Epithelial cell of esophagus (primary cell): ENCODE results near the gene SLC43A2.

Experiments used
- DNase-seq: peaks from one replicate; pipeline ENCODE4 v3.0.0; 2010; ENCODE audit warnings: low read depth
- H3K4me3 ChIP-seq: 2 replicates; pipeline ENCODE4 v1.5.1; 2011; ENCODE audit warnings: mild to moderate bottlenecking, low read length, control low read depth
- TF ChIP-seq, protein P1 (sequence below): IDR thresholded peaks from 2 replicates; pipeline ENCODE4 v1.5.1; 2011; ENCODE audit warnings: low read depth, mild to moderate bottlenecking, low read length, control low read depth, inconsistent platforms; ENCODE audit not compliant: insufficient read depth; ENCODE audit errors: missing control alignments

SLC43A2 gene

DNA sequence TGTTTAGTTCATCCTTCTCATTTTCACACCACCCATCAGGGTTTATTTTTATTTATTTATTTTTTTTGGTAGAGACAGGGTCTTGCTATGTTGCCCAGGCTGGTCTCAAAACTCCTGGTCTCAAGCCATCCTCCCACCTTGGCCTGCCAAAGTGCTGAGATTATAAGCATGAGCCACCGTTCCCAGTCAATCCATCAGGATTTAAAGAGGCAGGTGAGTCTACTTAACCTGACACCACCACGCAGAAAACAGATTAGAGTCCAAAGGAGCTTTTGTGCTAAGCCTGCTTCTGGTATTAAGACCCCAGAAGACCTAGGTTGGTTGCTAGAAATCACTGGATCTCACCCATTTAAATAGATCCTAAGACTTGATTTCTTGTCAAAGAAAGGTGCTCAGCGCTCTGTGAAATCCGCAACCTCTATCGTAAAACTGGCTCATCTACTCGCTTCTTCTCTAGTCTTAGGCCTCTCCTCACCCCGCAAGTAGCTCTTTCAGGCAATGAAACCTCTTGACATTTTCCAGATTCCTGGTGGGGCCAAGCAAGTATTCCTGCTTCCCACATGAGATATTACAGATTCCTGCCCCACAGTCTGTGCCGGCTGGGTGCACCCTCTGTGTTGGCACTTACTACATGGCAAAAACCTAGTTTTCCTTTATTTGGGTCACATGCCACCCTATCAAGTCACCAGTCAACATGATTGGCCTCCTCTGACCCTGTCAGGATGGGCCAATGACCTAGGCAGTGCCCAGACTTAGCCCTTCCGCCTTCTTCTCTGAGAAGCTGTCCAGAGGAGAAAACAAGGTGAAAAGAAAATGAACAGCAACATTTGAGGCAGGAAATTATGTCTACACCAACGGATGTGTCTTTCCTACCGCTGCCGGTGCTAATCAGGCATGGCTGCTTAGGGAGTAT lies 75.0 kb downstream of the SLC43A2 start:
- TF ChIP-seq, protein P1, sequence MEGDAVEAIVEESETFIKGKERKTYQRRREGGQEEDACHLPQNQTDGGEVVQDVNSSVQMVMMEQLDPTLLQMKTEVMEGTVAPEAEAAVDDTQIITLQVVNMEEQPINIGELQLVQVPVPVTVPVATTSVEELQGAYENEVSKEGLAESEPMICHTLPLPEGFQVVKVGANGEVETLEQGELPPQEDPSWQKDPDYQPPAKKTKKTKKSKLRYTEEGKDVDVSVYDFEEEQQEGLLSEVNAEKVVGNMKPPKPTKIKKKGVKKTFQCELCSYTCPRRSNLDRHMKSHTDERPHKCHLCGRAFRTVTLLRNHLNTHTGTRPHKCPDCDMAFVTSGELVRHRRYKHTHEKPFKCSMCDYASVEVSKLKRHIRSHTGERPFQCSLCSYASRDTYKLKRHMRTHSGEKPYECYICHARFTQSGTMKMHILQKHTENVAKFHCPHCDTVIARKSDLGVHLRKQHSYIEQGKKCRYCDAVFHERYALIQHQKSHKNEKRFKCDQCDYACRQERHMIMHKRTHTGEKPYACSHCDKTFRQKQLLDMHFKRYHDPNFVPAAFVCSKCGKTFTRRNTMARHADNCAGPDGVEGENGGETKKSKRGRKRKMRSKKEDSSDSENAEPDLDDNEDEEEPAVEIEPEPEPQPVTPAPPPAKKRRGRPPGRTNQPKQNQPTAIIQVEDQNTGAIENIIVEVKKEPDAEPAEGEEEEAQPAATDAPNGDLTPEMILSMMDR: no peak
- no peak for DNase-seq
- no peak overlapping the region for H3K4me3 ChIP-seq

DNA sequence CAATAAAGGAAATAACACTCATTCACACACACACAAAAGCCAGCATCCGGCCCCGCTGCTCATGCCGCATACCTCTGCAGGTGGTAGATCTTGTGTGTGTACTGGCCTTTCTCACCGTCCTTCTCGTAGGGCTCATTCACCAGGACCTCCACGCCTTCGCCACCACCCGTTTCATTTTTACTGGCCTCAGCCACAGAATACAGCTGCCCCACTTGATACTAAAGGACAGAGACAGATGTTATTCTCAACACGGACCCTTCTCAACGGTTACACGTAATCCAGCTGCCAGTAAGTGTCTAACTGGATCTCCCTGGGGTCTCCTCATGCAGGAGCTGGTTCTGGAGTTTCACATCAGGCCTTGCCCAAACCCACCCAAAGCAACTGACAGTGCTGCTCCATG lies 75.7 kb downstream of the SLC43A2 start:
- TF ChIP-seq, protein P1: no peak
- DNase-seq: no peak
- no peak overlapping the region for H3K4me3 ChIP-seq

- DNase-seq: no peak
- H3K4me3 ChIP-seq: no peak overlapping the region
- TF ChIP-seq, protein P1: no peak
These were observed 76.9 kb downstream of the SLC43A2 start for GRCh38 chr17:1551741-1552140.

- TF ChIP-seq, protein P1: no peak
- DNase-seq: no peak
- H3K4me3 ChIP-seq: no peak overlapping the region
These were observed 80.6 kb downstream of the SLC43A2 start for GRCh38 chr17:1548032-1548431.

DNA sequence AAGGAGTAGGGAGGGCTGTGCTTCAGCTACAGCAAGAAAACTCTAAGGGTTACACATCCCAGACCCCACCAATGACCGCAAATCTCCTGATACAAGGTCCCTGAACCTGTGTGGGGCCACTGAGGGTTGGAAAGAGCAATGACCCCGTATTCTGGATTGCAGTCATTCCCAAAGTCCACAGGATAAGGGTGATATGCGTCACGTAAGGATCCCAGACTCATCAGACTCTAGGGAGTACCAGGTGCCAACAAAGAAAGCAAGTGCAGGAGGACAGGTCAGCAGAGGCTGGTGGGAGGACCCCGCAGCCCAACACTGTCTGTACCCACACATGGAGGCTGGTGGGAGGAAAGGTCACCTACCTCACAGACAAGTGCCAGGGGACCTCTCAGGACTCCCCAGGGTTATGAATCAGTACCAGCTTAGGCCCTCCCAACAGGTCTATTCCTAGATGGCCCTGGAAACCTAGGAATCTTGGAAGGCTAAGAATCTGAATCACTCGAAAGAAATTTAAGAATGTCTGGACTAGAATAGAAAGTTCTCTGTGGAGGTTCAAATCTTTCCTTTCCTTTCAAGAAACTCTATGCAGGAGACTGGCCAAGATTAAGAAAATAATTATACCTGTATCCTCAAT lies 82.2 kb downstream of the SLC43A2 start:
- DNase-seq: no peak
- H3K4me3 ChIP-seq: no peak overlapping the region
- TF ChIP-seq, protein P1: no peak

- TF ChIP-seq, protein P1: no peak
- no peak overlapping the region for H3K4me3 ChIP-seq
- DNase-seq: peak; percentile 73
These were observed 83.0 kb downstream of the SLC43A2 start for GRCh38 chr17:1545618-1546017.
